Activated CD4-positive, alpha-beta T cell treated with anti-CD3 and anti-CD28 coated beads, Interleukin-2, Interleukin-6, amounts not matched to agents 100 ng/mL and 50 ng/mL, durations not matched to agents 16 hours and 8 hours (primary cell): Measurements from ENCODE around the gene PPIL6.
"Not testable (repeated sequence)": the region's sequence is repeated elsewhere in the genome, so short reads cannot be mapped to it uniquely, and the experiment has no call there.

Experiments used
- DNase-seq: peaks from one replicate; pipeline ENCODE4 v3.0.0-alpha.2; 2020

The PPIL6 gene

GRCh38 chr6:109393157-109393885 is 47.1 kb downstream of the PPIL6 start:
- DNase-seq: no peak

- DNase-seq: no peak
Observed at GRCh38 chr6:109389650-109390274, 50.7 kb downstream of the PPIL6 start.

DNA sequence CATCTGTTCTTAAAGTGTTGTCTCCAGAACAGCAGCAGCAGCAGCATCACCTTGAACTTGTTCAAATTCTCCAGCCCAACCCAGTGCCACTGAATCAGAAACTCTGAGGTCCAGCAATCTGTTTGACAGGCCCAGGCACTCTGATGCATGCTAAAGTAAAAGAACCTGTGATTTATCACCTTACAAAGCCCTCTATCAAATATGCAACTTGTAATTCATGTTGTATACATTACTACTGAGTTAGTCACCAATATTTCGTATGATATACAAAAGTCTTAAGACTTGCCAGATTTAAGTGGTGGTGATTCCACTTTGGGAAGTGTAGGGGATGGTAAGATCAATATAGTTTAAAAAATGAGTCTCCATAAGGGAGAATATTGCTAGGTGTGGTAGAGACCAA is 52.2 kb downstream of the PPIL6 start:
- DNase-seq: no peak

GRCh38 chr6:109383438-109383940 is 56.9 kb downstream of the PPIL6 start:
- DNase-seq: no peak

GRCh38 chr6:109382576-109383437 is 57.6 kb downstream of the PPIL6 start:
- peak; percentile 94 for DNase-seq

DNA sequence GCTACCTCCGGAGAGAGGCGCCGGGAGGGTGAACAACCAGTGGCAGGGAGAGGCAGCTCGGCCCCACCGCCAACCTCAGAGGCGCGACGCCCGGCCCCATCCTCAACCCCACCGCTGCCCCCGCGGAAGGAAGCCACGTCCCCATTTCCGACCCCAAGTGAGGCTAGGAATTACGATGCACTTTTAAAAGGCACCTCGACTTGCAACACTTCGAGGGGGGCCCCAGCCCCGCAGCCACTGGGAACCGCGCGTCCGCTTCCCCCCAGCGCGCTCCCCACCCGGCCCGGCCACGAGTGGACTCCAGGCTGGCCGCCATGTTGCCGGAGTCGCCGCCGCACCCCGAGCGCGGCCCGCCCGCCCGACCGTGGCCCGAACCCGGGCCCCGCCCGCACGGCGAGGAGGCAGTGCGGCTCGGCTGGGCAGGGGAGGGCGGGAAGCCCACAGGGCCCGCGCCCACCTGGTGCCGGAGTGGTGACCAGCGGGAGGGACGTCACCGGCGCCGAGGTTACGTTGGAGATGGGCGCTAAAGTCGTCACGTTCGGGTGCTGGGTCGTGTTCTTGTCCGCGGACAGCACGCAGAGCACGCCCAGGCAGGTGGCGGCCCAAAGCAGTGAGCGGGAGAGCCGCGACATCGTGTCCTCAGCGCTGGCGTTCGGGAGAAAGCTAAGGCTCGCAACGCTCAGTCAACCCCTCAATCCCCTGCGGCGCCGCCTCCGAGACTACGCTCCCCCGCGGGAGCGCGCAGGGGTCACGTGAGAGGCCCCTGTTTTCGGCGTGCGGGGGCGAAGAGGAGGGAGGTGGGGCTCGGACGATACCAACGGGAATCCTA is 58.5 kb downstream of the PPIL6 start, which contains the start of gene CD164:
Gene CD164 (minus strand): TSS at position 721 of the 829 bp plus-strand sequence. CDS start 89 bp downstream, at position 632.
- peak; percentile 95 for DNase-seq

GRCh38 chr6:109381061-109381746 is 59.2 kb downstream of the PPIL6 start:
- DNase-seq: no peak

DNA sequence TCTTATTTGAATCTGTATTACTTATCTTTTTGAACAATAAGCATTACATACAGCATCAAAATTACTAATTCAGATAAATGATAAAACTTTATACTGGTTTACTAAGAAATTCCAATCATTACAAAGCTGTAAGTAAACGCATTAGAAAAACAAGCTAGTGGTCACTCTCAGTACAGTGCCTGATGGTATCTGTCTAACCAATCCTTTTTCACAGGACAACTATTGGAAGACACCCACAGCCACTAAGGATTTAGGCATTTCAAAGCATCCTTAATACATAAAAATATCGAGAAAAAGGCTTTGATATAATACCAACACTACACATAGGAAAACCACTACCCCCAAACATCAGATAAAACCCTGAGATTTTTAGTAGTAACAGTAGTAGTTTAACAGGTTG is 60.7 kb downstream of the PPIL6 start:
- DNase-seq: no peak

DNA sequence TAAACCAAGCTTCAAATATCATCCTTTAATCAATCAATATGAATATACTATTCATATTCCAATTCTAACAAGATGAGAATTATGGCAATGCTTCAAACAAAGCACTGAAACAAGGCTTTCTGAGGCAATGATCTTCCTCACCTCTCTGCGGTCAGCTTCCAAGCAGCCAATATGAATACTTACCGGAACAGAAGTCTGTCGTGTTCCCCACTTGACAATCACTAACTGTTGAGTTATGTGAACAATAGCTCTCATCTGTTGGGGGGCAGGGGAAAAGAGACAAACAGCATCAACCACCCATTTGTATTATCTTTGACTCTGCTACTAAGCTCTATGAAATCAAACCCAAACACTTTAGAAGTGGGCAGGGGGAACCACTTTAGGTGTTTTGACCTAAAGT is 62.7 kb downstream of the PPIL6 start:
- DNase-seq: no peak

- DNase-seq: no peak
Observed at GRCh38 chr6:109374326-109374892, 66.0 kb downstream of the PPIL6 start.

DNA sequence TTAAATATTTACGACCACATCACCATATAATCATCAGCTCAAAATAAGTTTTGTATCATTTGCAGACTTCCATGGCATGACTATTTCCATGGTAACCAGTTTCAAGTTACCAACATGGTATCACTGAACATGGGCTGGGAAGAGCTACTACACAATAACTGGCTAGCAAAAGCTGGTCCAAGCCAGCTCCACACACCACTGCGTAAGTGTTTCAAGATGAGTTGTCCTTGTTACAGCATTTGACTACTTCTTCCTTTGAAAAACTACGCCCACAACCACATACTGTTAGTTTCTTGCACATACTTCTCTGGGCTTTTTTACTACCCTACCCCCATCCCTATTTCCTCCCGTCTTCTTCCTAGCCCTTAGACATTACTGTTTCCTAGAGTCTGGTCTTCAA is 66.7 kb downstream of the PPIL6 start:
- peak; percentile 90 for DNase-seq

GRCh38 chr6:109373331-109373730 is 67.1 kb downstream of the PPIL6 start:
- DNase-seq: no peak

GRCh38 chr6:109372130-109372529 is 68.3 kb downstream of the PPIL6 start:
- no peak for DNase-seq

DNA sequence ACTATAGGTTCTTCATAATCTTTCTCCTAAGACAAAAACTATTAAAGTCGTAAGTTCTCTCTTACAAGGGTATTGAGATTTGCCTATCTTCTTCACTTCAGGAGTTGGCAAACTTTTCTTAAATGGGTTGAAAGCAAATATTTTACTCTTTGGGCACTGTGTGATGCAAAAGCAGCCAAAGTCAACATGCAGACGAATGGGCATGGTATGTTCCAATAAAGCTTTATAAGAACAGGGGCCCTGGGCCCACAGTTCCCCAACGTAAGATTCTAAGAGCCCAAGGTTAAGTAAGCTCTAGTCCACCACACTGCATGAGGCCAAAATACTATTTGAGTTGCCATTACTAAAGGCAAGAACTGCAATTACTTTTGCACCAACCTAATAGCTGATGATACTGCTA is 69.6 kb downstream of the PPIL6 start:
- no peak for DNase-seq

DNA sequence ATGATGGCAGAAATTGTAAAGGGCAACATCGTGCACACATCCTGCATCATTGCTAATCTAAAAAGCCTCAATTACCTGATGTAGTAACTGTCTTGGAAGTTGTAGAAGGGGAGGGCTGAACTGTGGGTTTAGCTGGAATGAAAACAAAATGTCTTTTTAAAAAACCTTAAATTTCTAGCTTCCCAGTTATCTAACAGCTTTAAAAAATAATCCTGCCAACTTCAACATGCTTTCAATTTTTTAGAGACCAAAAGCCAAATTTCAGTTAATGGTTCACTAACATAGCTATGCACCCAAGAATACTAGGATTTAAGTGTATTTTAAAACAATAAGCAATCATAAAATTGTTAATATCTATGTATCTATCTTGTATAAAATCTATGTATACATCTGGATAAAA is 70.1 kb downstream of the PPIL6 start:
- no peak for DNase-seq

DNA sequence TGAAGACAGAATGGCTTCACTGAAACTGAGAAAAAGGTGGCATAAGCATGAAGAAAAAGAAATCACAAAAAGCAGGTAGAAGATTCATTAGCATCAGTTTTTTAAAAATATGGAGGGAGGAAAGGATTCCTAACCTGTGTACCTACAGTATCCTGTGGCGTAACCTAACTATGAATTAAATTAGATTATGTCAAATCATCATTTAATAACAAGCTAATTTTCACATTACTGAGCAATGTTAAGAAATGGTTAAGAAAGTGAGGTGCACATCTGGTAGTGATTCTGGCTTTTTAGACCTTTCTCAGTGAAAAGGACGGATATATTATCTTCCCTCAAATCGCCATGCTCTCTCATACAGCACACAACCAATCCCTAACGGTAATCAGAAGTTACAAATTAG is 70.7 kb downstream of the PPIL6 start:
- no peak for DNase-seq

DNA sequence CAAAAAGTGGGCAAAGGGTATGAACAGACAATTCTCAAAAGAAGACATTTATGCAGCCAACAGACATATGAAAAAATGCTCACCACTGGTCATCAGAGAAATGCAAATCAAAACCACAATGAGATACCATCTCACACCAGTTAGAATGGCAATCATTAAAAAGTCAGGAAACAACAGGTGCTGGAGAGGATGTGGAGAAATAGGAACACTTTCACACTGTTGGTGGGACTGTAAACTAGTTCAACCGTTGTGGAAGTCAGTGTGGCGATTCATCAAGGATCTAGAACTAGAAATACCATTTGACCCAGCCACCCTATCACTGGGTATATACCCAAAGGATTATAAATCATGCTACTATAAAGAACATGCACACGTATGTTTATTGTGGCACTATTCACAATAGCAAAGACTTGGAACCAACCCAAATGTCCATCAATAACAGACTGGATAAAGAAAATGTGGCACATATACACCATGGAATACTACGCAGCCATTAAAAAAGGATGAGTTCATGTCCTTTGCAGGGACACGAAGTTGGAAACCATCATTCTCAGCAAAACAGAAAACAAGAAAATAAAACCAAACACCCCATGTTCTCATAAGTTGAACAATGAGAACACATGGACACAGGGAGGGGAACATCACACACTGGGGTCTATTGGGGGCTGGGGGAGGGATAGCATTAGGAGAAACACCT is 75.9 kb downstream of the PPIL6 start:
- not testable (repeated sequence) for DNase-seq

DNA sequence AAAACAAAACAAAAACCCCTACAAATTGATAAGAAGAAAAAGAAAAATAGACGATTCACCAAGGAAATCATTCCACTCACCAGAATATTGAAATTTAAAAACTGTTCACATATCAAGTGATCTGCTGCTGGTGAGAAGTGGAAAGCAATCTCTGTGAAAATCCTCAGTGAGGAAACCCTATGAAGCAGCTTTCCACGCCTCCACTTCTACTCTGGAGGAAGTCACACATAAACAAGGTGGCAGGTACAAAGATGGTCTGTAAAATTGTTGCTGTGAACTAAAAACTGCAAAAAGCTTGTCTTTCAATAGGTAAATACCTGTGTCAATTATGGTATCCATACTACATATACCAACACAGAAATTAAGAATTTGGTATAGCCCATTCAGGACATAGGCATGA is 76.7 kb downstream of the PPIL6 start:
- no peak for DNase-seq

DNA sequence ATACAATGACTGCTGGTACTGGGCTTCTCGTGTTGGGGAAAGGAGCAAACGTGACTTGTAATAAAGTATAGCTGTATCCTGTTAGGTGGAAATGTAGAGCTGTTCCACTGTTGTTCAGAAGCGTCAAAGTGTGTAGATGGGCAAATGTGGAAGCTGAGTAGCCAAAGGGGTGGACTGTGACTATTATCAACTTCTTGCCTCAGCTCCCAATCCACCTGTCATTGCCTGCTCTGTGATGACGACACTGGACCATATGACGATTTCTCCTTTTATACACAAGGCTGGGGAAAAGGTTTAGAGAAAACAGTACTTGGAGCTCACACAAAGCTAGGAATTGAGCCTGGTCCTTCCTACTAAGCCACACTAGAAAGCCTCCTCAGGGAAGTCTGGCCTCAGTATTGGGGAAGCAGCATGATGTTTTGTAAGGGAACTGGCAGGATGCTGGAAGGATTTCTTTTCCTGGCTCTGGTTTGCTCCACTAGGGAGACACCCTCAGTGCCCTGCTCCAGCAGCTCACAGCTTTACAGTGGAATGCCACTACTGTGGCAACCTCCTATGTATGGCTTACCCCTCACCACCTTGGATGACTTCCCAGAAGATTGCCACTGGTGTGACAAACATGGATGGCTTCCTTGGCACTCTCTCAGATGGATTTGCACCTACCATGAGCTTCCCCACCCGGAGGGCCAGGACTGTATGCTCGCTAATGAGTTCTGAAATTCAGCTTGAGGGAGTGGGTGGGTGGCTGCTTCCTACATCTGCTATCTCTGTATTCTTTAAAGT is 78.1 kb downstream of the PPIL6 start:
- no peak for DNase-seq

DNA sequence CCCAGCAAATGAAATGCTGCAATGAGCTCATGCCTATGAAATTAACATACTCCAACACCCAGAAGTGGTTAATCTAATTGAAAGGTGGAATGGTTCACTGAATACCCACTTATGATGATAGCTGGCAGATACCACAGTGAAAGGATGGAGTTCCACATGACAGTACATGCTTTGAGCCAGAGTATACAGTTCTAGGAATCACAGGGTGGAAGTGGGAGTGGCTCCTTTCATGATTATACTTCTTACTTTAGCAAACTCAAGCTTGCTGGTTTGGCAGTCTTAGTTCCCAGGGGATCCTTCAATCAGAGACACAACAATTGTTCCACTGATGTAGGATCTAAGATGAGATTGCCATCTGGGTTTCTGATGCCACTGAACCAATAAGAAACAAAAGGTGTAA is 79.6 kb downstream of the PPIL6 start:
- DNase-seq: no peak
